Right lung (tissue), 5 donors: ENCODE results near the gene KLK12. TPM values are rescaled to one million over a fixed set of nuclear protein-coding genes. Genes with fewer than 3 reads are reported as not detected.
"Not testable (repeated sequence)": the region's sequence is repeated elsewhere in the genome, so short reads cannot be mapped to it uniquely, and the experiment has no call there.

ENCODE experiments used
- DNase-seq, 2 donors: peaks; one replicate each; pipeline ENCODE4 v3.0.0-alpha.2; 2013
- polyA plus RNA-seq, 5 donors: library from polyadenylated mRNA; unstranded; fragments of 120-200 nt; gene quantifications; one replicate each; pipeline versions ENCODE4 v1.2.1 to v1.2.3, GENCODE V29; 2013; ENCODE audit warnings: inconsistent platforms in 1 of 5, low replicate concordance in 1 of 5; ENCODE audit not compliant: insufficient read length in 5 of 5, insufficient read depth in 1 of 5

The KLK12 gene
- polyA plus RNA-seq, 5 donors: 0.39 to 0.76 (median 0.59) TPM

- no peak for DNase-seq
Measured at GRCh38 chr19:51016798-51017683, 17.8 kb downstream of the KLK12 start.

GRCh38 chr19:51015691-51016267 lies 19.0 kb downstream of the KLK12 start:
- DNase-seq: no peak

GRCh38 chr19:51014242-51014641 lies 20.6 kb downstream of the KLK12 start:
- no peak for DNase-seq

- DNase-seq: no peak
Measured at GRCh38 chr19:51012661-51013190, 22.1 kb downstream of the KLK12 start.

- DNase-seq: no peak
Measured at GRCh38 chr19:51010066-51010795, 24.6 kb downstream of the KLK12 start.

- DNase-seq: no peak
Measured at GRCh38 chr19:51009061-51009891, 25.5 kb downstream of the KLK12 start.

GRCh38 chr19:51007488-51007887 lies 27.3 kb downstream of the KLK12 start:
- DNase-seq: no peak

- DNase-seq: no peak
Measured at GRCh38 chr19:51006406-51006805, 28.4 kb downstream of the KLK12 start.

- no peak for DNase-seq
Measured at GRCh38 chr19:51005248-51005647, 29.6 kb downstream of the KLK12 start.

GRCh38 chr19:51003316-51003715 lies 31.5 kb downstream of the KLK12 start:
- no peak for DNase-seq

- DNase-seq: no peak
Measured at GRCh38 chr19:51002542-51003311, 32.1 kb downstream of the KLK12 start.

GRCh38 chr19:51002089-51002532 lies 32.7 kb downstream of the KLK12 start:
- DNase-seq: no peak

- DNase-seq: no peak
Measured at GRCh38 chr19:51001515-51001914, 33.3 kb downstream of the KLK12 start, which contains the start of gene KLK8. KLK8 (minus strand) TSS chr19:51001604; CDS start chr19:51001167, 437 bp downstream.

GRCh38 chr19:51000981-51001380 lies 33.8 kb downstream of the KLK12 start:
- DNase-seq: no peak

GRCh38 chr19:51000426-51000825 lies 34.4 kb downstream of the KLK12 start:
- no peak for DNase-seq

GRCh38 chr19:50998686-50999085 lies 36.1 kb downstream of the KLK12 start:
- no peak for DNase-seq

GRCh38 chr19:50998061-50998460 lies 36.7 kb downstream of the KLK12 start:
- no peak for DNase-seq

- DNase-seq: no peak
Measured at GRCh38 chr19:50994129-50994528, 40.7 kb downstream of the KLK12 start.

GRCh38 chr19:50992666-50993035 lies 42.2 kb downstream of the KLK12 start:
- no peak for DNase-seq

- not testable (repeated sequence) for DNase-seq
Measured at GRCh38 chr19:50984416-50984815, 50.4 kb downstream of the KLK12 start.
